ENCODE data around the gene CEP112.

CEP112 gene

GRCh38 chr17:66191593-66192377, at the start of gene CEP112:
CEP112 (minus strand) TSS chr17:66192133.
- TF ChIP-seq ZNF565 (CRISPR knock-in tag; conservative IDR thresholded peaks at IDR 0.05; ENCODE audit: low read depth): no peak
- no peak for TF ChIP-seq POU6F1 (CRISPR knock-in tag; IDR thresholded peaks at IDR 0.05; ENCODE audit: borderline replicate concordance, low read depth)
- TF ChIP-seq ZC3H10 (CRISPR knock-in tag; IDR thresholded peaks at IDR 0.05): no peak
- TF ChIP-seq ZNF8 (CRISPR knock-in tag; IDR thresholded peaks at IDR 0.05): no peak
- ATAC-seq: peak; percentile 80

GRCh38 chr17:66240630-66241029, 48.7 kb upstream of the CEP112 start:
- TF ChIP-seq ZFP30 (CRISPR knock-in tag; IDR thresholded peaks at IDR 0.05): no peak
- peak; percentile 39; the same call in 1 of the 2 replicates for TF ChIP-seq ISL1 (CRISPR knock-in tag; IDR thresholded peaks at IDR 0.05)
- ATAC-seq: peak; percentile 64

- peak; percentile 50 for ATAC-seq
- TF ChIP-seq TOX (CRISPR knock-in tag; IDR thresholded peaks at IDR 0.05; ENCODE audit: borderline replicate concordance) (no peak), TSHZ2 (CRISPR knock-in tag; IDR thresholded peaks at IDR 0.05) (no peak), BACH2 (CRISPR knock-in tag; IDR thresholded peaks at IDR 0.05; ENCODE audit: borderline replicate concordance) (no peak), ISL1 (CRISPR knock-in tag; IDR thresholded peaks at IDR 0.05) (peak; percentile 34; the same call in 1 of the 2 replicates), PATZ1 (CRISPR knock-in tag; IDR thresholded peaks at IDR 0.05; ENCODE audit: borderline replicate concordance) (no peak), TCF4 (CRISPR knock-in tag; IDR thresholded peaks at IDR 0.05; ENCODE audit: borderline replicate concordance) (no peak), ZNF70 (CRISPR knock-in tag; IDR thresholded peaks at IDR 0.05) (no peak)
Measured at GRCh38 chr17:66240013-66240412, 48.1 kb upstream of the CEP112 start.

GRCh38 chr17:66235377-66235994, 43.6 kb upstream of the CEP112 start:
- no peak for ATAC-seq
- TF ChIP-seq ISL1 (CRISPR knock-in tag; IDR thresholded peaks at IDR 0.05): no peak
- TF ChIP-seq ARNTL (CRISPR knock-in tag; IDR thresholded peaks at IDR 0.05; ENCODE audit: borderline replicate concordance, low read depth): no peak
- no peak for TF ChIP-seq ZFP30 (CRISPR knock-in tag; IDR thresholded peaks at IDR 0.05)
- no peak for TF ChIP-seq ZNF565 (CRISPR knock-in tag; conservative IDR thresholded peaks at IDR 0.05; ENCODE audit: low read depth)
- TF ChIP-seq ZC3H10 (CRISPR knock-in tag; IDR thresholded peaks at IDR 0.05): no peak
- no peak for TF ChIP-seq TOX (CRISPR knock-in tag; IDR thresholded peaks at IDR 0.05; ENCODE audit: borderline replicate concordance)
- no peak for TF ChIP-seq PPARA (CRISPR knock-in tag; IDR thresholded peaks at IDR 0.05; ENCODE audit: borderline replicate concordance)
- TF ChIP-seq RARB (CRISPR knock-in tag; IDR thresholded peaks at IDR 0.05): no peak
- TF ChIP-seq ZNF8 (CRISPR knock-in tag; IDR thresholded peaks at IDR 0.05): no peak
- no peak for TF ChIP-seq CREB5 (CRISPR knock-in tag; IDR thresholded peaks at IDR 0.05; ENCODE audit: low read depth)
- TF ChIP-seq SNAI2 (CRISPR knock-in tag; IDR thresholded peaks at IDR 0.05): no peak
- TF ChIP-seq ZNF70 (CRISPR knock-in tag; IDR thresholded peaks at IDR 0.05): no peak
- TF ChIP-seq POU6F1 (CRISPR knock-in tag; IDR thresholded peaks at IDR 0.05; ENCODE audit: borderline replicate concordance, low read depth): no peak
- no peak for TF ChIP-seq CSDC2 (CRISPR knock-in tag; IDR thresholded peaks at IDR 0.05)
- TF ChIP-seq ESRRG (CRISPR knock-in tag; IDR thresholded peaks at IDR 0.05): no peak
- TF ChIP-seq TSHZ2 (CRISPR knock-in tag; IDR thresholded peaks at IDR 0.05): no peak
- no peak for TF ChIP-seq TCF4 (CRISPR knock-in tag; IDR thresholded peaks at IDR 0.05; ENCODE audit: borderline replicate concordance)
- TF ChIP-seq ZFP3 (CRISPR knock-in tag; IDR thresholded peaks at IDR 0.05): no peak
